B cell (primary cell): ENCODE measurements around the gene SMYD2. TPM values are rescaled to one million over a fixed set of nuclear protein-coding genes. Genes with fewer than 3 reads are reported as not detected.

ENCODE experiments used
- ATAC-seq: fragments of 200-7000 bp; cut with Tn5 transposase; one replicate; pipeline ENCODE4 v1.10.0; 2021; ENCODE audit warnings: low read depth, mild to moderate bottlenecking, moderate number of reproducible peaks, moderate library complexity
- CTCF ChIA-PET: fragments of 350-600 bp; sonication (Branson Sonifier 250); formaldehyde crosslinking; loops from one replicate; lab custom pipeline; 2021; ENCODE audit warnings: antibody characterized with exemption, inconsistent platforms; lab: Charles Lee
- POLR2A ChIA-PET: fragments of 350-600 bp; sonication (Branson Sonifier 250); formaldehyde crosslinking; loops from one replicate; lab custom pipeline; 2021; ENCODE audit warnings: antibody characterized with exemption; lab: Charles Lee
- DNase-seq: peaks from one replicate; pipeline ENCODE4 v3.0.0; 2013
- H2AFZ ChIP-seq: 2 replicates; pipeline ENCODE4 v1.6.1; 2012; ENCODE audit warnings: mild to moderate bottlenecking, low read depth, low read length; ENCODE audit not compliant: insufficient read depth, poor library complexity, severe bottlenecking
- H3K27ac ChIP-seq, 2 donors: 1 replicate in 1 of 2; 2 replicates in 1 of 2; pipeline ENCODE4 v1.5.1; 2012 to 2013; ENCODE audit warnings: low read length in 2 of 2, mild to moderate bottlenecking in 2 of 2, moderate library complexity in 1 of 2
- H3K27me3 ChIP-seq, 4 experiments: fragments of 200-600 bp in 1 of 4; sonication (generic) in 1 of 4; replicated peaks in 1 of 4; 1 replicate in 2 of 4; 2 replicates in 2 of 4; pipeline versions ENCODE4 v1.6.1 to v1.7.0; 2013 to 2016; ENCODE audit warnings: low read length in 3 of 4, mild to moderate bottlenecking in 2 of 4, mixed read lengths in 1 of 4, moderate library complexity in 1 of 4; ENCODE audit not compliant: insufficient read depth in 4 of 4, control insufficient read depth in 3 of 4; ENCODE audit errors: control extremely low read depth in 1 of 4
- H3K36me3 ChIP-seq, 2 experiments: replicated peaks in 1 of 2; 1 replicate in 1 of 2; 2 replicates in 1 of 2; pipeline versions ENCODE4 v1.6.1 to v1.7.1; 2013; ENCODE audit warnings: low read length in 1 of 2; ENCODE audit not compliant: insufficient read depth in 2 of 2, control insufficient read depth in 1 of 2; ENCODE audit errors: control extremely low read depth in 1 of 2, extremely low read depth in 1 of 2
- H3K4me1 ChIP-seq, 2 donors: fragments of 200-600 bp in 1 of 2; sonication (generic) in 1 of 2; 1 replicate in 1 of 2; 2 replicates in 1 of 2; pipeline versions ENCODE4 v1.5.1 to v1.6.1; 2013 to 2017; ENCODE audit warnings: low read length in 2 of 2; ENCODE audit not compliant: control insufficient read depth in 2 of 2, insufficient read depth in 2 of 2
- H3K4me2 ChIP-seq: replicated peaks from 2 replicates; pipeline ENCODE3; 2012; ENCODE audit warnings: mild to moderate bottlenecking, low read depth, low read length; ENCODE audit not compliant: poor library complexity, severe bottlenecking
- H3K4me3 ChIP-seq, 5 experiments: fragments of 200-600 bp in 1 of 5; sonication (generic) in 1 of 5; 1 replicate in 3 of 5; 2 replicates in 2 of 5; pipeline versions ENCODE4 v1.5.1 to v1.7.0; 2011 to 2016; ENCODE audit warnings: low read length in 4 of 5, mild to moderate bottlenecking in 4 of 5, low read depth in 2 of 5, control low read depth in 1 of 5, moderate library complexity in 1 of 5; ENCODE audit not compliant: insufficient read depth in 1 of 5; ENCODE audit errors: control extremely low read depth in 1 of 5, extremely low read depth in 1 of 5
- H3K79me2 ChIP-seq: fragments of 200-600 bp; sonication (generic); one replicate; pipeline ENCODE4 v1.6.0; 2016; ENCODE audit warnings: low read length; ENCODE audit not compliant: control insufficient read depth, insufficient read depth
- H3K9ac ChIP-seq: fragments of 200-600 bp; sonication (generic); 2 replicates; pipeline ENCODE4 v1.6.1; 2017; ENCODE audit warnings: mild to moderate bottlenecking, low read length, moderate library complexity
- H3K9me3 ChIP-seq, 3 donors: one replicate each; pipeline versions ENCODE4 v1.6.1 to v1.7.1; 2013; ENCODE audit warnings: low read length in 2 of 3; ENCODE audit not compliant: control insufficient read depth in 2 of 3, insufficient read depth in 1 of 3; ENCODE audit errors: control extremely low read depth in 1 of 3
- H4K20me1 ChIP-seq: 2 replicates; pipeline ENCODE4 v1.6.0; 2012; ENCODE audit warnings: mild to moderate bottlenecking, low read length; ENCODE audit not compliant: insufficient read depth, control insufficient read depth, poor library complexity, severe bottlenecking
- H3K27ac Mint-ChIP-seq: one replicate; pipeline ENCODE4 v1.8.0; 2021; ENCODE audit warnings: mixed read lengths
- H3K27me3 Mint-ChIP-seq: one replicate; pipeline ENCODE4 v1.8.0; 2021; ENCODE audit warnings: mixed read lengths
- H3K4me1 Mint-ChIP-seq: one replicate; pipeline ENCODE4 v1.8.0; 2021; ENCODE audit warnings: mixed read lengths
- H3K4me3 Mint-ChIP-seq: one replicate; pipeline ENCODE4 v1.8.0; 2021; ENCODE audit warnings: mixed read lengths
- H3K9me3 Mint-ChIP-seq: one replicate; pipeline ENCODE4 v1.8.0; 2022; ENCODE audit warnings: mixed read lengths; ENCODE audit not compliant: insufficient read depth
- EZH2 ChIP-seq: IDR thresholded peaks from 2 replicates; pipeline ENCODE4 v1.6.1; 2012; ENCODE audit warnings: borderline replicate concordance, low read depth, mild to moderate bottlenecking, moderate library complexity, low read length; ENCODE audit not compliant: insufficient read depth, poor library complexity, severe bottlenecking
- WGBS: methylation state at CpG from one replicate; pipeline ENCODE4 v1.1.5; 2013; ENCODE audit warnings: missing lambda C conversion rate; ENCODE audit not compliant: insufficient coverage; 5-methylcytosine and 5-hydroxymethylcytosine counted together
- intact Hi-C: fragments of 100-400 bp; cut with micrococcal nuclease; formaldehyde crosslinking; loops from one replicate; pipeline ENCODE4 v1.10.0; 2022
- polyA plus RNA-seq: library from polyadenylated mRNA; depleted of rRNA; stranded (reverse); fragments of >200 nt; gene quantifications from 2 replicates; pipeline ENCODE4 v1.2.3, GENCODE V29; 2012
- total RNA-seq, 2 donors: library from RNA; stranded (reverse); fragments of 120-200 nt in 1 of 2; gene quantifications; 1 replicate in 1 of 2; 2 replicates in 1 of 2; pipeline versions ENCODE4 v1.2.3 to v1.2.4, GENCODE V29; 2013 to 2022
- TF ChIP-seq, protein P1 (sequence below): fragments of 200-600 bp; IDR thresholded peaks from one replicate; pipeline ENCODE4 v1.8.0; 2022; ENCODE audit warnings: antibody characterized with exemption, mild to moderate bottlenecking

The SMYD2 gene
- total and polyA plus RNA-seq, 2 donors (not counting 1 experiment from before 2014, with no cell fraction given), result 21.2 to 29.1 TPM

- WGBS, result no CpG with 5 or more reads among the region's 2 CpGs
- no peak overlapping the region for H2AFZ ChIP-seq
- ChIA-PET CTCF (interaction anchor here (0.6 to 14.8 kb wide), 2 partner anchors 73 to 302 kb away, joined by 3 to 643 read pairs; no protein-coding TSS in a partner anchor), POLR2A (no interaction called here)
- TF ChIP-seq, protein P1, sequence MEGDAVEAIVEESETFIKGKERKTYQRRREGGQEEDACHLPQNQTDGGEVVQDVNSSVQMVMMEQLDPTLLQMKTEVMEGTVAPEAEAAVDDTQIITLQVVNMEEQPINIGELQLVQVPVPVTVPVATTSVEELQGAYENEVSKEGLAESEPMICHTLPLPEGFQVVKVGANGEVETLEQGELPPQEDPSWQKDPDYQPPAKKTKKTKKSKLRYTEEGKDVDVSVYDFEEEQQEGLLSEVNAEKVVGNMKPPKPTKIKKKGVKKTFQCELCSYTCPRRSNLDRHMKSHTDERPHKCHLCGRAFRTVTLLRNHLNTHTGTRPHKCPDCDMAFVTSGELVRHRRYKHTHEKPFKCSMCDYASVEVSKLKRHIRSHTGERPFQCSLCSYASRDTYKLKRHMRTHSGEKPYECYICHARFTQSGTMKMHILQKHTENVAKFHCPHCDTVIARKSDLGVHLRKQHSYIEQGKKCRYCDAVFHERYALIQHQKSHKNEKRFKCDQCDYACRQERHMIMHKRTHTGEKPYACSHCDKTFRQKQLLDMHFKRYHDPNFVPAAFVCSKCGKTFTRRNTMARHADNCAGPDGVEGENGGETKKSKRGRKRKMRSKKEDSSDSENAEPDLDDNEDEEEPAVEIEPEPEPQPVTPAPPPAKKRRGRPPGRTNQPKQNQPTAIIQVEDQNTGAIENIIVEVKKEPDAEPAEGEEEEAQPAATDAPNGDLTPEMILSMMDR, result no peak
- TF ChIP-seq EZH2, result no peak
- H3K27ac ChIP-seq, result no peak overlapping the region
- peaks cover 48% of the 10 kb centered on the region for H3K27me3 Mint-ChIP-seq
- H3K27me3 ChIP-seq, result peaks cover 0 to 21% (median 6%) of the 10 kb centered on the region in 4 experiments
- DNase-seq, result no peak
- no peaks in the 10 kb centered on the region for H3K4me1 Mint-ChIP-seq
- intact Hi-C loops, result no loop called here
- no peak overlapping the region for H3K27ac Mint-ChIP-seq
- no peaks in the 10 kb centered on the region for H3K79me2 ChIP-seq
- no peaks in the 10 kb centered on the region for H3K4me1 ChIP-seq
- H3K36me3 ChIP-seq, result no peaks in the 10 kb centered on the region
- no peak overlapping the region for H3K4me3 Mint-ChIP-seq
- no peaks in the 10 kb centered on the region for H3K9me3 Mint-ChIP-seq
- H4K20me1 ChIP-seq, result no peaks in the 10 kb centered on the region
- no peak for ATAC-seq
- no peak overlapping the region for H3K9ac ChIP-seq
- peaks cover 0 to 7% (median 0%) of the 10 kb centered on the region in 3 donors for H3K9me3 ChIP-seq
- H3K4me2 ChIP-seq, result no peak overlapping the region
- no peak overlapping the region for H3K4me3 ChIP-seq
These were observed 25.4 kb upstream of the SMYD2 start for GRCh38 chr1:214255509-214255908.

GRCh38 chr1:214259353-214259977, 21.5 kb upstream of the SMYD2 start:
- Histone ChIP-seq H3K9me3 (peaks cover 0 to 7% (median 0%) of the 10 kb centered on the region in 3 donors), H3K27me3 (peaks cover 0 to 48% (median 25%) of the 10 kb centered on the region in 4 experiments), H3K4me2 (no peak overlapping the region), H3K4me3 (no peak overlapping the region), H3K36me3 (no peaks in the 10 kb centered on the region), H2AFZ (no peak overlapping the region), H3K79me2 (no peaks in the 10 kb centered on the region), H4K20me1 (no peaks in the 10 kb centered on the region), H3K27ac (no peak overlapping the region), H3K9ac (no peak overlapping the region), H3K4me1 (peaks cover 3 to 4% of the 10 kb centered on the region in 2 donors)
- H3K9me3 Mint-ChIP-seq, result no peaks in the 10 kb centered on the region
- DNase-seq (no peak), ATAC-seq (no peak)
- no peak overlapping the region for H3K27ac Mint-ChIP-seq
- peaks cover 66% of the 10 kb centered on the region for H3K27me3 Mint-ChIP-seq
- no peak overlapping the region for H3K4me3 Mint-ChIP-seq
- H3K4me1 Mint-ChIP-seq, result peaks cover 1% of the 10 kb centered on the region
- 53% methylated on average over 2 of the region's 2 CpGs for WGBS
- ChIA-PET CTCF (interaction anchor here (3.2 to 14.8 kb wide), 4 partner anchors 12 to 69 kb away, joined by 12 to 643 read pairs (median 38); partner anchors contain the start of gene SMYD2), POLR2A (no interaction called here)
- TF ChIP-seq EZH2, result no peak
- TF ChIP-seq, protein P1, result no peak
- intact Hi-C loops, result no loop called here
